CD4-positive, CD25-positive, alpha-beta regulatory T cell (primary cell): ENCODE data around the gene ZNF263. TPM values are rescaled to one million over a fixed set of nuclear protein-coding genes. Genes with fewer than 3 reads are reported as not detected.

Experiments
- polyA plus RNA-seq, 4 donors: library from polyadenylated mRNA; unstranded; fragments of 300-500 nt; fragmentation: Illumina TruSeq; gene quantifications; one replicate each; pipeline ENCODE4 v1.2.3, GENCODE V29; 2021
- total RNA-seq: library from RNA; stranded (reverse); gene quantifications from one replicate; pipeline ENCODE4 v1.2.3, GENCODE V29; 2022

ZNF263 gene
- total and polyA plus RNA-seq, 5 donors from 2014 or later, result 28.3 to 47.1 (median 40.1) TPM

Other genes starting within 250 kb of the ZNF263 start
- gene BICDL2, start 246.5 kb upstream of the ZNF263 start, total RNA-seq, result not detected
- not detected for gene BICDL2, start 246.5 kb upstream of the ZNF263 start, polyA plus RNA-seq
- gene MMP25, start 236.9 kb upstream of the ZNF263 start, total RNA-seq, result 1.6 TPM
- 1 to 10 TPM in 1 of 4 donors, under 1 TPM in 2, not detected in 1; 0.16 to 1.0 (median 0.29) TPM for gene MMP25, start 236.9 kb upstream of the ZNF263 start, polyA plus RNA-seq
- gene IL32, start 217.9 kb upstream of the ZNF263 start, total RNA-seq, result 1,611 TPM
- 1,000 to 10,000 TPM; 3,219 to 6,021 (median 4,004) TPM for gene IL32, start 217.9 kb upstream of the ZNF263 start, polyA plus RNA-seq
- gene ZSCAN10, start 184.2 kb upstream of the ZNF263 start, total RNA-seq, result 0.81 TPM
- gene ZSCAN10, start 184.2 kb upstream of the ZNF263 start, polyA plus RNA-seq, result not detected
- not detected for gene ZNF205, start 170.9 kb upstream of the ZNF263 start, total RNA-seq
- gene ZNF205, start 170.9 kb upstream of the ZNF263 start, polyA plus RNA-seq, result not detected
- 3.8 TPM for gene ZNF213, start 148.5 kb upstream of the ZNF263 start, total RNA-seq
- 1 to 10 TPM; 1.9 to 2.3 (median 2.1) TPM for gene ZNF213, start 148.5 kb upstream of the ZNF263 start, polyA plus RNA-seq
- gene OR1F1, start 95.3 kb upstream of the ZNF263 start, total RNA-seq, result not detected
- gene OR1F1, start 95.3 kb upstream of the ZNF263 start, polyA plus RNA-seq, result under 1 TPM in 3 of 4 donors, not detected in 1; 0.20 to 0.70 (median 0.61) TPM
- gene ZNF200, start 48.3 kb upstream of the ZNF263 start, total RNA-seq, result 12.8 TPM
- 10 to 100 TPM; 15.3 to 24.5 (median 19.5) TPM for gene ZNF200, start 48.3 kb upstream of the ZNF263 start, polyA plus RNA-seq
- gene MEFV, start 26.9 kb upstream of the ZNF263 start, total RNA-seq, result not detected
- gene MEFV, start 26.9 kb upstream of the ZNF263 start, polyA plus RNA-seq, result not detected
- gene TIGD7, start 21.9 kb downstream of the ZNF263 start, total RNA-seq, result 3.1 TPM
- gene TIGD7, start 21.9 kb downstream of the ZNF263 start, polyA plus RNA-seq, result 1 to 10 TPM; 3.1 to 6.2 (median 4.8) TPM
- gene ZNF75A, start 22.0 kb downstream of the ZNF263 start, total RNA-seq, result 36.4 TPM
- gene ZNF75A, start 22.0 kb downstream of the ZNF263 start, polyA plus RNA-seq, result 10 to 100 TPM; 15.7 to 25.9 (median 21.7) TPM
- not detected for gene OR2C1, start 72.4 kb downstream of the ZNF263 start, total RNA-seq
- under 1 TPM; 0.20 to 0.44 (median 0.35) TPM for gene OR2C1, start 72.4 kb downstream of the ZNF263 start, polyA plus RNA-seq
- 13.2 TPM for gene ZSCAN32, start 117.5 kb downstream of the ZNF263 start, total RNA-seq
- gene ZSCAN32, start 117.5 kb downstream of the ZNF263 start, polyA plus RNA-seq, result 10 to 100 TPM in 3 of 4 donors, 1 to 10 TPM in 1; 7.1 to 16.7 (median 11.7) TPM
- 5.4 TPM for gene ZNF174, start 117.7 kb downstream of the ZNF263 start, total RNA-seq
- gene ZNF174, start 117.7 kb downstream of the ZNF263 start, polyA plus RNA-seq, result 10 to 100 TPM; 10.5 to 18.4 (median 16.1) TPM
- 4.7 TPM for gene ZNF597, start 160.0 kb downstream of the ZNF263 start, total RNA-seq
- 1 to 10 TPM; 1.5 to 2.3 (median 1.9) TPM for gene ZNF597, start 160.0 kb downstream of the ZNF263 start, polyA plus RNA-seq
- 48.9 TPM for gene NAA60, start 160.2 kb downstream of the ZNF263 start, total RNA-seq
- gene NAA60, start 160.2 kb downstream of the ZNF263 start, polyA plus RNA-seq, result 10 to 100 TPM; 38.8 to 50.0 (median 43.8) TPM
- gene C16orf90, start 212.0 kb downstream of the ZNF263 start, total RNA-seq, result not detected
- gene C16orf90, start 212.0 kb downstream of the ZNF263 start, polyA plus RNA-seq, result not detected
- gene CLUAP1, start 217.5 kb downstream of the ZNF263 start, total RNA-seq, result 11.3 TPM
- 10 to 100 TPM; 20.6 to 35.1 (median 21.3) TPM for gene CLUAP1, start 217.5 kb downstream of the ZNF263 start, polyA plus RNA-seq